PFSK-1 (cell line): Measurements from ENCODE around the gene SPZ1.

Experiments
- POLR2AphosphoS5 ChIP-seq: IDR thresholded peaks from 2 replicates; pipeline ENCODE4 v1.6.1; 2012; ENCODE audit warnings: low read depth, mild to moderate bottlenecking, control low read depth, low read length, moderate library complexity
- TAF1 ChIP-seq: IDR thresholded peaks from 2 replicates; pipeline ENCODE4 v1.6.1; 2012; ENCODE audit warnings: low read length, control low read depth, borderline replicate concordance; ENCODE audit not compliant: insufficient read depth

GRCh38 chr5:80370390-80370789, 50.6 kb downstream of the SPZ1 start:
- no peak for TF ChIP-seq TAF1
- no peak for TF ChIP-seq POLR2AphosphoS5
